IMR-90 (cell line): Measurements from ENCODE around the gene MACF1. TPM values are rescaled to one million over a fixed set of nuclear protein-coding genes. Genes with fewer than 3 reads are reported as not detected.

ENCODE experiments used
- polyA plus RNA-seq, 3 experiments: library from polyadenylated mRNA; depleted of rRNA; stranded (reverse); fragments of >200 nt; gene quantifications; 2 replicates each; pipeline ENCODE4 v1.2.3, GENCODE V29; 2012; ENCODE audit warnings: low replicate concordance in 1 of 3
- total RNA-seq: library from RNA; depleted of rRNA; stranded (reverse); fragments of >200 nt; gene quantifications from 2 replicates; pipeline ENCODE4 v1.2.3, GENCODE V29; 2012; rRNA removed

The MACF1 gene
- total and polyA plus RNA-seq, 2 of the 4 experiments (the other 2 are of a cell fraction), result 67.6 to 369 TPM

Other genes starting within 250 kb of the MACF1 start
- gene AKIRIN1, start 213.4 kb upstream of the MACF1 start, total RNA-seq, result 42.5 and 63.9 TPM in 2 replicates
- 37.7 and 44.2 TPM in 2 replicates for gene AKIRIN1, start 213.4 kb upstream of the MACF1 start, polyA plus RNA-seq (2012; rRNA removed)
- 645 and 1,415 TPM in 2 replicates for gene NDUFS5, start 178.3 kb upstream of the MACF1 start, total RNA-seq
- 934 and 1,092 TPM in 2 replicates for gene NDUFS5, start 178.3 kb upstream of the MACF1 start, polyA plus RNA-seq (2012; rRNA removed)